ENCODE measurements around the gene AKAP6. TPM values are rescaled to one million over a fixed set of nuclear protein-coding genes. Genes with fewer than 3 reads are reported as not detected.

Gene AKAP6
- total RNA-seq, 1 experiment from 2014 or later: 2.8 TPM

- Mint-ChIP-seq H3K9me3 (ENCODE audit: low read depth, unreplicated experiment) (no peaks in the 10 kb centered on the region), H3K36me3 (ENCODE audit: insufficient read depth, unreplicated experiment) (no peaks in the 10 kb centered on the region), H3K4me3 (ENCODE audit: low read depth, unreplicated experiment) (no peak overlapping the region), H3K27ac (ENCODE audit: unreplicated experiment) (peak overlapping the region; percentile 23), H3K4me1 (ENCODE audit: low read depth, unreplicated experiment) (peaks cover 35% of the 10 kb centered on the region), H3K27me3 (ENCODE audit: unreplicated experiment) (no peaks in the 10 kb centered on the region)
- no TSS peak for BruUV-seq (replicated peaks)
- CTCF ChIA-PET: interaction anchor here (0.9 to 1.6 kb wide), 3 partner anchors 37 to 220 kb away, joined by 3 read pairs; no protein-coding TSS in a partner anchor
- intact Hi-C loops (cut with micrococcal nuclease; ENCODE audit: unreplicated experiment): loop anchor here (2.0 to 10.0 kb wide), 2 partner anchors 35 to 399 kb away; partner anchors contain the start of gene ARHGAP5
- DNase-seq: peak; percentile 33
- TF ChIP-seq CTCF (IDR thresholded peaks at IDR 0.05; ENCODE audit: unreplicated experiment): no peak
These were observed 144.4 kb downstream of the AKAP6 start for GRCh38 chr14:32473464-32473855.

- no peak overlapping the region for H3K27ac Mint-ChIP-seq (ENCODE audit: unreplicated experiment)
- peaks cover 27% of the 10 kb centered on the region for H3K4me1 Mint-ChIP-seq (ENCODE audit: low read depth, unreplicated experiment)
- no peaks in the 10 kb centered on the region for H3K36me3 Mint-ChIP-seq (ENCODE audit: insufficient read depth, unreplicated experiment)
- no peaks in the 10 kb centered on the region for H3K27me3 Mint-ChIP-seq (ENCODE audit: unreplicated experiment)
- TF ChIP-seq CTCF (IDR thresholded peaks at IDR 0.05; ENCODE audit: unreplicated experiment): no peak
- H3K4me3 Mint-ChIP-seq (ENCODE audit: low read depth, unreplicated experiment): no peak overlapping the region
- BruUV-seq (replicated peaks): no TSS peak
- CTCF ChIA-PET: interaction anchor here (0.8 kb wide), 1 partner anchor 220 kb away, joined by 4 read pairs; no protein-coding TSS in a partner anchor
- intact Hi-C loops (cut with micrococcal nuclease; ENCODE audit: unreplicated experiment): loop anchor here (10.0 kb wide), 1 partner anchor 400 kb away; the partner anchor contains the start of gene ARHGAP5
- H3K9me3 Mint-ChIP-seq (ENCODE audit: low read depth, unreplicated experiment): no peaks in the 10 kb centered on the region
- no peak for DNase-seq
These were observed 145.5 kb downstream of the AKAP6 start for GRCh38 chr14:32474478-32475195.

GRCh38 chr14:32476532-32476931 is 147.4 kb downstream of the AKAP6 start:
- BruUV-seq (replicated peaks): no TSS peak
- no peak for DNase-seq
- Mint-ChIP-seq H3K27me3 (ENCODE audit: unreplicated experiment) (no peaks in the 10 kb centered on the region), H3K4me1 (ENCODE audit: low read depth, unreplicated experiment) (peaks cover 26% of the 10 kb centered on the region), H3K36me3 (ENCODE audit: insufficient read depth, unreplicated experiment) (no peaks in the 10 kb centered on the region), H3K4me3 (ENCODE audit: low read depth, unreplicated experiment) (no peak overlapping the region), H3K9me3 (ENCODE audit: low read depth, unreplicated experiment) (no peaks in the 10 kb centered on the region), H3K27ac (ENCODE audit: unreplicated experiment) (no peak overlapping the region)
- CTCF ChIA-PET: no interaction called here
- intact Hi-C loops (cut with micrococcal nuclease; ENCODE audit: unreplicated experiment): loop anchor here (10.0 kb wide), 1 partner anchor 402 kb away; the partner anchor contains the start of gene ARHGAP5
- TF ChIP-seq CTCF (IDR thresholded peaks at IDR 0.05; ENCODE audit: unreplicated experiment): no peak

- no peak for TF ChIP-seq CTCF (IDR thresholded peaks at IDR 0.05; ENCODE audit: unreplicated experiment)
- peaks cover 18% of the 10 kb centered on the region for H3K4me1 Mint-ChIP-seq (ENCODE audit: low read depth, unreplicated experiment)
- DNase-seq: no peak
- no peaks in the 10 kb centered on the region for H3K36me3 Mint-ChIP-seq (ENCODE audit: insufficient read depth, unreplicated experiment)
- CTCF ChIA-PET: no interaction called here
- no peaks in the 10 kb centered on the region for H3K27me3 Mint-ChIP-seq (ENCODE audit: unreplicated experiment)
- no TSS peak for BruUV-seq (replicated peaks)
- no peak overlapping the region for H3K4me3 Mint-ChIP-seq (ENCODE audit: low read depth, unreplicated experiment)
- no peaks in the 10 kb centered on the region for H3K9me3 Mint-ChIP-seq (ENCODE audit: low read depth, unreplicated experiment)
- no peak overlapping the region for H3K27ac Mint-ChIP-seq (ENCODE audit: unreplicated experiment)
- intact Hi-C loops (cut with micrococcal nuclease; ENCODE audit: unreplicated experiment): loop anchor here (10.0 kb wide), 1 partner anchor 403 kb away; the partner anchor contains the start of gene ARHGAP5
These were observed 148.3 kb downstream of the AKAP6 start for GRCh38 chr14:32477396-32477795.
